NCI-H2029 treated with DMSO at 0.1 percent for 48 hours (cell line): ENCODE data around the gene SMIM3.
"Not testable (repeated sequence)": the region's sequence is repeated elsewhere in the genome, so short reads cannot be mapped to it uniquely, and the experiment has no call there.

Experiments
- DNase-seq: peaks from one replicate; lab custom pipeline; 2025; lab: John Stamatoyannopoulos, UW

Gene SMIM3

DNA sequence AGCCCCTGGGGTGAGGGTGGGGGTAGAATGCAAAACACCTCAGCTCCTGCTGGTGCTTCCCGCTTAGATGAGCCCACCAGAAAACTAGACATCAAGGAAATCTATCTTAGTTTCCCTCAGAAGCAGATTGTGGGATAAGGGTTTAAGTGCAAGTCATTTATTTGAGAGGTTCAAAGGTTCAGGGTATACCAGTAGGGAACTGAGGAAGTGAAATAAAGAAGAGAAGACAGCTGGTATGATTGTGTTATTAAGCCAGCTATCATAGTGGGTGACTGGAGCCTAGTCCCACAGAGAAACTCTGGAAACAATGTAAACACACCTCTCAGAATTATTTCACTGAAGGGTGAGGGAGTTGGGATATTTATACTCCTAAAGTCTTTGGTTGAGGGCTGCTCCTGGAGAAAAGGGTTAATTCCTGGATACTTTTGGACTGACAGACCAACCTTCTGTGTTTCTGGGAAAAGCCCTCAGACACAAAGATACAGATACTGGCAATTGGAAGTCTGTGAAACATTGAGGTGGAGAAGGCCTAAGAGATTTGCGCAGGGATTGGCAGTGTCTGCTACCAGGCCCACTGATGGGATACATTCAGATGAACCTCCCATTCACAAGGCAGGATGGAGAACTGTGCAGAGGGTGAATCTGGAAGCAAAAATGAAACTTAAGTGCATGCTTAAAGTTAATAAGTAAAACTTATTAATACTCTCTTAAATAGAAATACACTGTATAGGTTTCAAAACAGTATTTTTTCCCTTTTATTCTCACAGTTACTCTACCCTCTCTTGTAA, 13.4 kb upstream of the SMIM3 start:
- no peak for DNase-seq

DNA sequence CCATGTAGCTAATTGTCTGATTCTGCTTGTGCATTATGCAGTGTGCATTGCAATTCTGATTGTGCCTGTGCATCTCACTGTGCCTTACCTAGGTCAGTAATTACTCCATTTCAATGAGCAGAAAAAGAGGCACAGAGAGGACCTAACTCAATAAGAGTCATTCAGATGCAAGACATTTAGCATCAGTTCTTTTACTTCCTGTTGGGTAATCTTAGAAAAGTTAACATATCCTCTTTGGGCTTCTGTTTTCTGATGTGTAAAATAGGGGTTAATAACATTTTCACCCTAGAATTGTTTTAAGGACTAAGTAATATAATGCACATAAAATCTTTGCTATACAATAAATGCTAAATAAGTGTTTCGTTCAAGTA, 12.8 kb upstream of the SMIM3 start:
- DNase-seq = no peak

GRCh38 chr5:150766251-150766650, 12.3 kb upstream of the SMIM3 start:
- DNase-seq = no peak

GRCh38 chr5:150771034-150771795, 7.3 kb upstream of the SMIM3 start:
- no peak for DNase-seq

- no peak for DNase-seq
These were observed 4.4 kb upstream of the SMIM3 start for GRCh38 chr5:150774145-150774544.

DNA sequence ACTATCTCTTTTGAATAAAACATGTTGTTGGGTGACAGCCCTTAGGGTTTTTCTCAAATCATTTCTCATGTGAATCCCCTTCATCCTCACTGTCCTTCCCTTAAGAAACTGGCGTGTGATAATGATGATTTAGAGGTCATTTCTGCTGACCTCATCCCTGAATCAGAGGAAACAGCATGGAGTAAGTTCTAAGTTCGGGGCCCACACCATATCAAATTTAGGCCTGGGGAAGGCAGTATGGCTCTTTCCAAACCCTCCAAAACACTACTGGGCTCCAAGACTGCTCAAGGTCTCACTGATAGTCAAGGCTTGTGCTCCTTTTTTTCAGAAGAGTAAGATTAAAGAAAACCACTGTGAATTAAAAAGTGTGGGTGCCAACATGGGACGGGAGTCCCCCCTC, 872 bp upstream of the SMIM3 start:
- DNase-seq = no peak

GRCh38 chr5:150778088-150778516, 455 bp upstream of the SMIM3 start:
- no peak for DNase-seq

DNA sequence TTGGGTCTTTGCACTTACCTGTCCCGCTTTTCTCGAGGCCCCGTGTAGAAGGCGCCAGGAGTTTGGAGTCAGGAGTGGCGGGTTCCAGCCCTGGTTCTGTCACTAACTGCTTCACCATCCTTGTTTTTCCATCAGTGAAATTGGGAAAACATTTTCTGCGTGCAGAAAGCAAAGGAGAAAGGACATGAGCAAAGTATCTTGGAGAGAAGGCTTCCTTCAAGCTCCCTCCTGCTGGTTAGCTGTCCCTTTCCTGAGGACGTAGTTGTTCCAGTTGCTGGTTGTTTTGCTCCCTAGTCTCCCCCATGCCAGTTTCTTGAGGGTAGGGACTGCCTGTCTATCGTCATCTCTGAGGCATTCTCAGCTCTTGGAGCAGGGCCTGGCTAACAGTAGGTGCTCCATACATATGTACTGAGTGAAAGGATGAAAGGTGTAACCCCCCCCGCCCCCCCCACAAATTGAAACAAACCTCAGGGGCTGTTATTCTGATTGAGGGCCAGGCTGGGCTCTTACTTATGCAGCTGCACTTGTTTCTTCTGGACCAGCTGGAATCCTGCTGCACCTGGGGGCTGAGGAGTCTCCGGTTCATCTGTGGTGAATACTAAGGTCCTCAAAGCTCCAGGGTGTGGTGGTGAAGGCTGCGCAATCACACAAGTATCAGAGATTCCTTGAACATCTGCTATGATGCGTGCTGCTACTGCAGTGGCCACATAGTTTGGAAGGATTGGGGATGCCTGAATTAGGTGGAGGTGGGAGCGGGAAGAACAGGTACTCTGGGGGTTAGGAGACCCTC, 1.0 kb downstream of the SMIM3 start:
- no peak for DNase-seq

- no peak for DNase-seq
These were observed 1.7 kb downstream of the SMIM3 start for GRCh38 chr5:150780187-150780692.

GRCh38 chr5:150780816-150781221, 2.3 kb downstream of the SMIM3 start:
- no peak for DNase-seq

DNA sequence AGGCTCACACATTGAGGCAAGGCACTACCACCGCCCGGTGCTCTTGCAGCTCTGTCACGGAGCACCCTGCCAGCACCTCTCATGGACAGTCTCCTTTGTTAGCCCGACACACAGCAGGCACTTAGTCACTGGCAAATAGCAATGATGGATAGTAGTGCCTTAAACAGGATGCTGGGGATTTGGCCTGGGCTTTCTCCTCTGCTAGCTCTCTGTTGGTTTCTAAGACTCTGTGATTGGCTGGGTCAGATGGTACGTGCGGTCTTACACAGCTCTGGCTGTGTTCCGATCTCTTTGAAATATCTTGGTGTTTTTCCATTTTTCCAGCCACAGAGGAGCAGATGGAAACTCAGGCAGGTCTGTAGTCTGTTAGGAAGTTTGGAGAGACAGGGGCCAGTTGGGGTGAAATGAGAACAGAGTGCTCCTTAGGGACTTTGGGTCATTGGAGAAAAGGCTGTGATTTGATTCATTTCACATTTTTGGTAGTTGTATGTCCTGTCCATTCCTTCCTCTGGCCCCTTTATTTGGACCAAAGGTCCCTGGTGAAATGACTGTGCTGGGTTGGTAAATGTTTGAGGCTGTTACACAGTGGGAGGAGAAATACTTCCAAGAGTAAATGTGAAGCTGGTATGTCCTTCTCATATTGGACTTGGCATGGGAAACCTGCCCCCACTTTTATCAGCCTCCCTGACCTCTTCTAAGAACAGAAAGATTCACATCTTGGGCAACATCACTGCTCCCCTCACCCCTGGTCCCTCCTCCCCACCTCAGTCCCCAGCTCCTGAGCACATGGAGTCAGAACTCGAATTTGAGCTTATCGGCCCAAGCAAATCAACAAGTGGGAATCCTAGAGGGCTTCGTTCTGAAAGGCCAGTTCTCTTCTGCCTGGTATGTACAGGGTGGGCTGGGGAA, 3.4 kb downstream of the SMIM3 start:
- DNase-seq = no peak

DNA sequence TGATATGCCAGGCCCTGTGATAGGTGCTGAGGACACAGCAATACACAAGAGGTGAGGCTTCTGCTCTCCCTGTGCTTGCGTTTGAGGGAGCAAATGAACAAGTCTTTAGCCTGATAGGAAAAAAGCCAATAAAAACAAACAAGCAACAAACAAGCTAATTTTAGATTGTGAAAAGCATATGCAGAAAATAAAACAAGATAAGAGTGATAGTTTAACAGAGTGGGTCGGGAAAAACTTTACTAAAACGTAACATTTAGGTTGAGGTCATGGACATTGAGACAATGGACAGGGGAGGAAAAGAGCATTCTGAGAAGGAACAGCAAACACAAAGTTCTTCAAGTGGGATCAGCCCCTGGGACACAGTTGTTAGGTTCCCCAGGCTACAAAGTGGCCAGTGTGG, 4.3 kb downstream of the SMIM3 start:
- no peak for DNase-seq

DNA sequence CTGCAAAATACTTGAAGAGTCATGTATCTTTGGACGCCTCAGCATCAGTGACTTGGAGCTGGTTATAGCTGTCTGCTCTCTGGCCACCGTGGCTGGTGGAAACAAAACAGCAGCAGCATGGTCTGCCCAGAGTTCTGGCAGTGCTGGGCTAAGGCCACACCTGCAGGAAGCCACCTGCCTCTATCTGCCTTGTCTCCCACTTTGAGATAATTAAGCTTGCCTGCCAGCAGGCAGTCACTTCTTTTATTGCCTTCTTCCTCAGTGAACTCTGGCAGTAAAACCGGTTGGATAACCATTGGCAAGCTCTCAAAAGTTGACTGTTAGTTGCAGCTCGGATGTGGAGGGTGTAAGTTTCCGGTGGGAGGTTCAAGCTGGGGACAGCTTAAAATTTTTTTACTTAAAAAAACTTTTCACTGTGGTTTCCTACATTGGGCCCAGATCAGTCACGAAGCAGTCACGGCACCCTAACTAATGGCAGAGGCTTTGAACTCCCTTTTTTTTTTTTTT, 4.9 kb downstream of the SMIM3 start:
- DNase-seq = peak; percentile 60

GRCh38 chr5:150785950-150786349, 7.4 kb downstream of the SMIM3 start:
- no peak for DNase-seq

- no peak for DNase-seq
These were observed 8.3 kb downstream of the SMIM3 start for GRCh38 chr5:150786876-150787275.

GRCh38 chr5:150787656-150788055, 9.1 kb downstream of the SMIM3 start:
- DNase-seq = no peak

DNA sequence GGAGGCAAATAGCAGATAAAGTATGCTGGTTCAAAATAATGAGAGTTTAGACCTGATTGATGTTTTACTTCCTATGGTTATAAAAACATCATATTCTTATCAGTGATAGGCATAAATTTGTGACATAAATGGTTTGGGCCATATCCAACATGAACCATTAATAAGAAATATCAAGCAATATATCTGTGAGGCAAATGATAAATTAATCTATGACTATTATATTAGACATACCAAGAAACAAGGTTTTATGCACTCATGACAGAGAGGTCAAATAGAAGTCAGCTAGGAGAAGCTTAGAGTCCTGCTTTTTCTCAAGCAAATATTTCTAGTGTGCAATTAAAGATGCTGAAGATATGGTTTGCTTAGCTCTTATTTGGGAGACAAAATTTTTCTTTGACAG, 10.4 kb downstream of the SMIM3 start:
- DNase-seq = no peak

- DNase-seq = no peak
These were observed 10.9 kb downstream of the SMIM3 start for GRCh38 chr5:150789450-150789849.

DNA sequence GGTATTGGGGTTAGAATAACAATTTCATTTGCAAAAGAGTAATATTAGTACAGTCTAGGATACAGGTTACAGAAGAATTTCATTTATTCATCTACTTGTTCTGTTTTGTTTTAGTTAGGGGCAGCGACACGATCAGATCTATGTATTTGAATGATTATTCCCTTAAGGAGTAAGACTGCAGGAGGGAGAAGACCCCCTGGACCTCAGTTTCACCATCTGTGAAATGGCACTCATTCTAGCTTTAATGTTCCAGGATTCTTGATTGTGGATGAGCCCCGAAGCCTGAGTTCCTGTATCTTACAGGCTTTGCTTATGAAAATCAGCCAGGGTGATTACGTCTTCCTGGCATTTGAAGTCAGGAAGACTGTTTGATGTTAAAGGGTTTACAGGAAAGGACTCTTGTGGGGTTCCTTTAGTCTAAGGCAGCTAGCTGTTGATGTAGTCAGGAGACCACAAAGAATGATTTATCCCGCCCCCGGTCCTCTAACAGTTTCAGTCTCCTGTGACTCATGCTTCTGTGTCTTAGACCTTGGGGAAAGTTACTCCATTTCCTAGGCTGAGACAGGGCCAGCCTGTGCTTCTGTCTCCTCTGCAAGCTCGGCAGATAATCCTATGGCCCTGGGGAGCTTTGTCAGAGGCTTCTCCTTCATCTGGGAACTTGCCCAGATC, 11.5 kb downstream of the SMIM3 start:
- DNase-seq = no peak

DNA sequence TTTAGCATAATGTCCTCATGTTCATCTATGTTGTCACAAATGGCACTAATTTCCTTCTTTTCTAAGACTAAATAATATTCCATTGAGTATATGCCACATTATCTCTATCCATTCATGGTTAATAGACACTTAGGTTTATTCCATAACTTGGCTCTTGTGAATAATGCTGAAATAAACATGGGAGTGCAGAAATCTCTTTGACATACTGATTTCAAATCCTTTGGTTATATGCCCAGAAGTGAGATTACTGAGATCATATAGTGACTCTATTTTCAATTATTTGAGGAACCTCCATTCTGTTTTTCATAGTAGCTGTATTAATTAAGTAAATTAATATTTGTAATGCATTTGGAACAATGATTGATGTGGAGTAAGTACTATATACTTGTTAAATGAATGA, 13.0 kb downstream of the SMIM3 start:
- DNase-seq = no peak

DNA sequence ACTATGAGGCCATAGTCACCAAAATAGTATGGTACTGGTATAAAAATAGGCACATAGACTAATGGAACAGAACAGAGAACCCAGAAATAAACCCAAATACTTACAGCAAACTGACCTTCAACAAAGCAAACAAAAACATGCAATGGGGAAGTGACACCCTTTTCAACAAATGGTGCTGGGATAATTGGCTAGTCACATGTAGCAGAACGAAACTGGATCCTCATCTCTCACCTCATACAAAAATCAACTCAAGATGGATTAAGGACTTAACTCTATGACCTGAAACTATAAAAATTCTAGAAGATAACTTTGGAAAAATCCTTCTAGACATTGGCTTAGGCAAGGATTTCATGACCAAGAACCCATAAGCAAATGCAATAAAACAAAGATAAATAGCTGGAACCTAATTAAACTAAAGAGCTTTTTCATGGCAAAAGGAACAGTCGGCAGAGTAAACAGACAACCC, 14.9 kb downstream of the SMIM3 start:
- not testable (repeated sequence) for DNase-seq
